Ramos (cell line): ENCODE results near the gene HK1.

Source experiments
- in situ Hi-C: fragments of 300-500 bp; cut with MboI; formaldehyde crosslinking; loops from one replicate; pipeline ENCODE4 v1.14.3; 2022; ENCODE audit warnings: low sequenced_read_pairs; ENCODE audit not compliant: unreplicated experiment

HK1 gene

DNA sequence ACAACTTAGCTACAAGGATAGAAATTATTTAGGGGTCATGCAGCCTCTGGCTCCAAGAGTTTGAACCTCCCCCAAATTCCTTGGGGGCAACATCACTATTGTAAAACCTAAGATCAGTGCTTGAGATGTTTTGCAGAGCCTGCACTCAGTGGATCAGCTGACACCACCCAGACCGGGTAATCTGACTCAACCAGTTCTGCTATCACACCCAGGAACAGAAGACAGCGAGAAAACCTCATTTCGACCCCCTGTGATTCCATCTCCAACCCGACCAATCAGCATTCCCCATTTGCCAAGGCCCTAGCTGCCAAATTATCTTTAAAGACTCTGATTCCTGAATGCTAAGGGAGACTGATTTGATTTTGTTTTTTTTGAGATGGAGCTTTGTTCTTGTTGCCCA, 133.2 kb downstream of the HK1 start:
- in situ Hi-C loops, result loop anchor here (5.0 kb wide), 1 partner anchor 96 kb away; no protein-coding TSS in a partner anchor

DNA sequence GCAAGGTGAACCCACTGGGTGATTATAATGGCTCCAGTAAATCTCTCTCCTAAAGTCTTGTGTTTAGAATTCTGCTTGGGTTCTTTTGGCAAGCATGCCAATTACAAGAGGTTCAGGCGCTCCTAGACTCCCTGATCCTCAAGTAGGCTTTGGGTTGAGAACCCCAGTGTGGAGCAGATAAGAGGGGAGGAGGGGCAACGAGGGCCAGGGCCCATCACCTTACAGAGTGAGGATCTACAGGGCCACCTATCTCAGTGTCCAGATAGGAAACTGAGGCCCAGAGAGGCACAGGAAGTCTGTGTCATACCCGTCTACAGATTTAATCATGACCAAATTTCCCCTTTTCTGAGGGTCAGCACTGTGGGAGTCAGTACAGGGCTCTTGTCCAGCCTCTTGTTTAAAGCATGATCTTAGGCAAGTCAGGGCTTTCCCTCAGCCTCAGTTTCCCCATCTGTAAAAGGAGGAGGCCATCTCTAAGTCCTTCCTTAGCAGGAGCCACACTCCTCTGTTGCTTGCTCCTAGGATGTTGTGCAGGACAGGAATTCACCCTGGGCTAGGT, 134.0 kb downstream of the HK1 start:
- in situ Hi-C loops, result loop anchor here (5.0 kb wide), 1 partner anchor 95 kb away; no protein-coding TSS in a partner anchor

- in situ Hi-C loops, result loop anchor here (5.0 kb wide), 1 partner anchor 94 kb away; no protein-coding TSS in a partner anchor
These were observed 135.0 kb downstream of the HK1 start for GRCh38 chr10:69413221-69413865.

GRCh38 chr10:69414036-69415018, 136.0 kb downstream of the HK1 start:
- in situ Hi-C loops, result loop anchor here (5.0 kb wide), 1 partner anchor 93 kb away; no protein-coding TSS in a partner anchor

DNA sequence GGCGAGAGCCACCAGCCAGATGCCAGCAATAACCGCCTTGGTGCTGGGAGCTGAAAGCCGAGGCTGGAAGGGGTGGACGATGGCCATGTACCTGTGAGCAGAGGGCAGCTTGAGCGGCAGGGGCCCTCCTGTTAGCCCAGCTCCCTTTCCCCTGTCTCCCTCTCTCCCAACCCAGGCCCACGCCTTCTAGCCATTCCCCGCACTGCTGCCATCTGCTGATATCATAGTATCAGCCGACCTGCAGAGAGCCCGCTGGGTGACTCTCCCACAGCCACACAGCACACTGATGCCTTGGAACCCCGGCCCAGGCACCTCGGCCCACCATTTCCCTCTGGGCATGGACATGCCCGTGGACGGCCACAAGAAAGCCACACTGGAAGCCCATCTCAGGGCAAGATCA, 136.8 kb downstream of the HK1 start:
- in situ Hi-C loops, result no loop called here

DNA sequence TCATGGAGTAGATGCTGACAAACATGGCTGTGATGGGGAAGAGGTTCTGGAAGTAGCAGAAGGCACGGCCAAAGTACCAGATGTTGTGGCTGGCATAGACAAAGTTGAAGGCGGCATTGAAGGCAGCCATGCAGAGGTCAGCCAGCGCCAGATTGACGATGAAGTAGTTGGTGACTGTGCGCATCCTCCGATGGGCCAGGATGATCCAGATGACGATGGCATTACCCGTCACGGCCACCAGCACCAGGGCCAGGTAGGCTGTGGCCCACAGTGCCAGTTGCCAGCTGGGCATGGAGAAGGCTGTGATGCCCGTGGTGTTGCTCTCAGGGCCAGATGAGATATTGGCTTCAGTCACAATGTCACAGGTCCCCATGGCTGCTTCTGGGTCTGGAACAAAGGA, 137.7 kb downstream of the HK1 start:
- in situ Hi-C loops, result no loop called here

GRCh38 chr10:69416695-69417094, 138.4 kb downstream of the HK1 start, which contains the start of gene TACR2:
Gene TACR2, minus strand, starts transcription at chr10:69416918. Its CDS starts 595 bp downstream, at chr10:69416323.
- in situ Hi-C loops, result no loop called here

DNA sequence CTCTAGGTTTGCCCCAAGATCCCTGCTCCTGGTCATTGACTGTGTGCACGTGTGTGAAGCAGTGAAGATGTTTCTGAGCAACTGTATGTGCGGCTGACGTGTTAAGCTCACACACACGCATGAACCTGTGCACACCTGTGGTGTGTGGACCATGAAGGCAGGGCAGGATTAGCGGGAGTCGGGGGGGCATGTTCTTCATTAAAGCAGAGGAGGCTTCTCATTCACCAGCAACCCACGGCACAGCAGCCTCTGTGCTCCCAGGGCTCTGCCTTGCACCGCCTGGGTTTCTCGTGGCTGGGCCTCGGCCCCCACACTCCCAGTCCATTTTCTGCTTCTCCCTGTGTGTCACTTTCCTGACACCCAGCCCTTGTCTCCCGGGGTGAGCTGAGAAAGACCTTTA, 139.2 kb downstream of the HK1 start:
- in situ Hi-C loops, result no loop called here

DNA sequence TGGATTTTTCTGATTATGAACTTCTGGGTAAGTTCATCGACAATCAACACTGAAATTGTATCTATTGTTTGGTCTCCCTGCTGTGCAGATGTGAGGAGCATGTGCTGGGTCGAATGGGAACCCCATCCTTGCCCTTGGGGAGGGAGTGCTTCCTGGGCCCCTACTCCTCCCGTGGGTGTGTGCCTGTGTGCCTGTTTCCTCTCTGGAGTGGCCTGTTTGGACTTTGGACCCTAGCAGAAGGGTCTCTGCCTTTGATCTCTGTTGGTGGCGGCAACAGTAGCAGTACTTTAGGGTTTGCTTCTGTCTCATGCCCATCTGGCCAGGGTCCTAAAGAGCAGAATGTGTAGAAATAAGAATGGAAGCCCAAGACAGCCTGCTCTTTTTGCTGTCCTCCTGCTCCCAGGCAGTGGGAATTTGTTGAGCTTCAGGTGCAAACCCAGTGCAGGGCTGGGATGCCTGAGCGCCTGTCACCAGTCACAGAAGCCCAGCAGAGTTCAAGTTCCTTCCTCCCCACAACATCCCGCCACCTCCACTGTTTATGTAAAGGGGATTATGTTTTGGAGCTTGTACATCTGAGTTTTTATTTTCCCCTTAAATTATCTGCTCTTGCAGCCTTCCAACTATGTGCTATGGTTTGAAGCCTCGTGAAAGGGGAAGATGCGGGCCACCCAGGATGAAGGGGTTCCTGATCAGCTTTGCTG, 139.9 kb downstream of the HK1 start:
- in situ Hi-C loops, result no loop called here

GRCh38 chr10:69419096-69419743, 140.9 kb downstream of the HK1 start:
- in situ Hi-C loops, result no loop called here

DNA sequence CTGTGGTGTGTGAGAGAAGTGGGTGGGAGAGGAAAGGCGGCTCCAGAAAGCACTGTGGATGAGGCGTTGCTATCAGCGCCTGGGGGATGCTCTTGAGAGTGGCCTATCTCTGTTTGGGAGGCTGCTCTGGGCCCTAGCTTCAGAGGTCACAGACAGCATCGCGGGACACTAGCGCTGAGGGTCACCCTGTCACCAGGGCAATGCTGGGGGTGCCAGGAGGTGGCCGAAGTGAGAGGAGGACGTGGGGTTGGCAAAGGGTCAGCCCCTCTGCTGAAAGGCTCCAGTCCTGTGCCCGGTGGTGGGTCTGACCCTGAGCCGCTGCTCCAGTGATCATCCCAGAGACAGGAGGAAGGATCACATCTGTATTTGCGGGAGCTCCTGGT, 141.4 kb downstream of the HK1 start:
- in situ Hi-C loops, result no loop called here

DNA sequence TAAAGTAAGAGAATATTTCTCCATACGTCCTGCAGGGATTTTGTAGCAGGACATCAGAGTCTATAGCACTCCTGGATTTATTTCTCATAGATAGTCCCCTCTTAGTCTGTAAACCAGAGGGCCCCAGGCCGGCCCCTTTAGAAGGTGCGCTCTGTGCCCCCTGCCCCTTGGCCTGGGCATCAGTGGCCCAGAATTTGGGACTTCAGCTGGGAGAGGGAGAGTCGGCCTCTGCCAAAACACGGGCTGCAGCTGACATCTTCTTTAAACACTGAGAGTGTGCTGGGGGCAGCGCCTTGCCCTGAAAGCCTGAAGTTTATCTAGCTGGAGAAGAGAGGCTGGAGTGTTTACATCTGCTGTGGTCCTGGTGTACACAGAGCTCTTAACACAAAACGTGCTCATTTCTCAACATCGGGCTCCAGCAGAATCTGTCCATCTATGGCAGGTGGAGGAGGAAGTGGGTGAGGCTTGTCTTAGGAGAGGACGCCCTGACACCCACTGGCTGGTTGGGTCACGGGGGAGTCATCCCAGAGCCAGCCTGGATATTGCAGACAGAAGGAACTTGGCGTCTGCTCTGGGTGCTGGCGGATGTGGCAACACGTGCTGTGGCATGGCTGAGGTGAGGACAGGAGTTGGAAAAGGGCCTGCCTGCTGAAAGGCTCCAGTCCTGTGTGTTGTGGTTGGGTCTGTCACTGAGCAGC, 143.5 kb downstream of the HK1 start:
- in situ Hi-C loops, result no loop called here

DNA sequence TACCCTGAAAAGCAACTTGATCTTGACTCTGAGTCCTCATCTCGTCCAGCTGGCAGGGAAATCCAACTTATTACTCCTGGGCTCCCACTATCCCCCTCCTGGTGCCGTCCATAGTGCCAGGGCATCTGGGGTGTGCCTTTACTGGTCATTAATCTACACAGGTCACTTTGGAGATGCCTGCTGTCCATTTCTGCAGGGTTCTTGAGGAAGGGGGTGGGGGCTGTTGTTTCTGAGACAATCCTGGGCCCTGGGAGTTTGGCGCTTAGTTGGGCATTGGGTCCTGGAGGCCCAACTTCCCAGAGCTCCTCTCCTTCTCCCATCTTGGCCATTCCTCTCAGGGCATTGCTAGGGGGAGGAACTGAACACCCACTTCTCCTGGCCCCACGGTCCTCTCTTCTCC, 144.4 kb downstream of the HK1 start:
- in situ Hi-C loops, result no loop called here

DNA sequence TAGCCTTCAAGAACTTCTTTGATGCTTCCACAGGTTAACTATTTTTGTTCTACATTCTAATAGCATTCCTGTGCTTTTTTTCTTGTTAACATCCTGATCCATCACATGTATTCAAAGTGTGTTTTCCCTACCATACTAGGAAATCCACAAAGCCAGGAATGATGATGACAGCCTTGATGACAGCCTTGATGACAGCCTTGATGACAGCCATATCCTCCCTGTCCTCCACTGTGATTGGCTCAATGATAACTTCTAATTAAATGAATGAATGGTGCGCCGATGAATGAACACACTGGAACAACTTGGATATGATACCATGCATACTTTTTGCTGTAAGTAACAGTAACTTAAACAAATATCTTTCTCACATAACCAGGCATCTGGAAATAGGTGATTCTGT, 146.7 kb downstream of the HK1 start:
- in situ Hi-C loops, result no loop called here

DNA sequence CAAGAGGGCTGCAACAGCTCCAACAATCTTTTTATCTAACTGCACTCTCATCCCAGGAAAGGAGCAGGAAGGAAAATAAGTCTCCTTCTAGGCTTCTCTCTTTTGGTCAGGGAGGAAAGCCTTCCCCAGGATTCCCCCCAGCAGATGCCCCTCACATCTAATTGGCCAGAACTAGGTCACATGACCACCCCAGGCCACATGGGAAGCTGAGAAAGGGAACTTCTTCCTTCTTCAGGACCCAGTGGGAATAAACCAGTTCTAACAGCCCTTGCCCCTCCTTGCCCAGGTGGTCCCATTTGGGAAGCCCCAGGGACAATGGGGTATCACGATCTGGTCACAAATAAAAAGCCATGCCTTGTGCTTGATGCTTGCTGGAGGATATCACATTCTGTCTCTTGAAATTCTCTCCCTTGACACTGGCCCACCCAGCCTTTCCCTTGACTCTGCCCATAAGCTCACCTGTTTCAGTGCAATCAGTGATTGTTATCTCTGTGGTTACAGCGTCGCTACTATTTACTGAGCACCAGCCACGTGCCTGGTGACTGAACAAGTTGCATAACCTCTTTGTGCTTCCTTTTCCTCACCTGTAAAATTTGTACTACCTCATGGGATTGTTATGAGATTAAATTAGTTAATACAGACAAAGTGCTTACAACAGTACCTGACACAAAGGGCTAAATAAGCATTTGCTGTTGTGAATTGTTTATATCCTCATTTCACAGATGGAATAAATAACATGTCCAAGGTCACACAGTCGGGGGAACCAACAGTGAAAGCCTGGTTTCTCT, 147.4 kb downstream of the HK1 start:
- in situ Hi-C loops, result no loop called here

DNA sequence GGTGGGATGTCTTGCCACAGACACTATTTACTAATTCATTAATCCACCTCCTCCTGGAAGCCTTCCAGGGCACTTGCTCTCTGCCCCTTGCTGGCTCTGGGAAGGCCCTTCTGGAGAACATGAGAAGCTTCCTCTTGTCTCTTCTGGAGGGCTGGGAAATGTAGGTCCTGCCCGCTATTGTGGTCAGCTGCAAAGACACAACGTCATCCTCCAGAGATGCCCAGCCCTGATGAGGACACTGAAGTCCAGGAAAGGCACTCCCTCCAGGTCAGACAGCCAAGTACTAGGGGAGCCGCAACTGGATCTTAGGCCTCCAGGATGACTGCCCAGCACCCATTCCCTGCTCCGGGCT, 148.1 kb downstream of the HK1 start:
- in situ Hi-C loops, result no loop called here

- in situ Hi-C loops, result no loop called here
These were observed 149.9 kb downstream of the HK1 start for GRCh38 chr10:69428165-69428564.

- in situ Hi-C loops, result no loop called here
These were observed 155.9 kb downstream of the HK1 start for GRCh38 chr10:69434169-69434568.

GRCh38 chr10:69434926-69435325, 156.6 kb downstream of the HK1 start:
- in situ Hi-C loops, result no loop called here
